ENCODE measurements around the gene GPRIN1. TPM values are rescaled to one million over a fixed set of nuclear protein-coding genes. Genes with fewer than 3 reads are reported as not detected.

Gene GPRIN1
- total and polyA plus RNA-seq, 2 donors (not counting 1 experiment from before 2014, with no cell fraction given) = 0.72 to 2.1 TPM

DNA sequence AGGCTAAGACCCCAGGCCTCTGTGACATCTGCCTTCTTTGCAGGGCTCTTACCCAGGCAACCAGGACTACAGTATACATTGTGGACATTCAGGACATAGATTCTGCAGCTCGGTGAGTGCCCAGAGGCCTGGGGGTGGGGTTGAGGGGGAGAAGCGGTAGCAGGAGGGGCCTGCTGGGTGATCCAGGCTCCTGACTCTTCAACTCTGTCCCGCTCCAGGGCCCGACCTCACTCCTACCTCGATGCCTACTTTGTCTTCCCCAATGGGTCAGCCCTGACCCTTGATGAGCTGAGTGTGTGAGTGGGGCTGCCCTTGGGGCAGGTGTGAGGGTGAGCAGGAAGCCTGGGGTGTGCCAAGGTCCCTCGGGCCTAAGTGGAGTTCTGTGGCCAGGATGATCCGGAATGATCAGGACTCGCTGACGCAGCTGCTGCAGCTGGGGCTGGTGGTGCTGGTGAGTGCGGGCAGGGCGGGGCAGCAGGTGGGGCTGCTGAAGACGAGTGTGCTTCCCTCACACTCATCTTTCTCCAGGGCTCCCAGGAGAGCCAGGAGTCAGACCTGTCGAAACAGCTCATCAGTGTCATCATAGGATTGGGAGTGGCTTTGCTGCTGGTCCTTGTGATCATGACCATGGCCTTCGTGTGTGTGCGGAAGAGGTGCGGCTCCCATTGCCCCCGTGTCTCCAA is 19.8 kb downstream of the GPRIN1 start:
- no peak for TF ChIP-seq EZH2 (IDR thresholded peaks at IDR 0.05; ENCODE audit: borderline replicate concordance, insufficient read depth, low read depth, low read length, poor library complexity, severe bottlenecking)
- TF ChIP-seq, protein P1, sequence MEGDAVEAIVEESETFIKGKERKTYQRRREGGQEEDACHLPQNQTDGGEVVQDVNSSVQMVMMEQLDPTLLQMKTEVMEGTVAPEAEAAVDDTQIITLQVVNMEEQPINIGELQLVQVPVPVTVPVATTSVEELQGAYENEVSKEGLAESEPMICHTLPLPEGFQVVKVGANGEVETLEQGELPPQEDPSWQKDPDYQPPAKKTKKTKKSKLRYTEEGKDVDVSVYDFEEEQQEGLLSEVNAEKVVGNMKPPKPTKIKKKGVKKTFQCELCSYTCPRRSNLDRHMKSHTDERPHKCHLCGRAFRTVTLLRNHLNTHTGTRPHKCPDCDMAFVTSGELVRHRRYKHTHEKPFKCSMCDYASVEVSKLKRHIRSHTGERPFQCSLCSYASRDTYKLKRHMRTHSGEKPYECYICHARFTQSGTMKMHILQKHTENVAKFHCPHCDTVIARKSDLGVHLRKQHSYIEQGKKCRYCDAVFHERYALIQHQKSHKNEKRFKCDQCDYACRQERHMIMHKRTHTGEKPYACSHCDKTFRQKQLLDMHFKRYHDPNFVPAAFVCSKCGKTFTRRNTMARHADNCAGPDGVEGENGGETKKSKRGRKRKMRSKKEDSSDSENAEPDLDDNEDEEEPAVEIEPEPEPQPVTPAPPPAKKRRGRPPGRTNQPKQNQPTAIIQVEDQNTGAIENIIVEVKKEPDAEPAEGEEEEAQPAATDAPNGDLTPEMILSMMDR (IDR thresholded peaks at IDR 0.05) = no peak
- POLR2A ChIA-PET = no interaction called here
- no peak for ATAC-seq (ENCODE audit: low read depth)

DNA sequence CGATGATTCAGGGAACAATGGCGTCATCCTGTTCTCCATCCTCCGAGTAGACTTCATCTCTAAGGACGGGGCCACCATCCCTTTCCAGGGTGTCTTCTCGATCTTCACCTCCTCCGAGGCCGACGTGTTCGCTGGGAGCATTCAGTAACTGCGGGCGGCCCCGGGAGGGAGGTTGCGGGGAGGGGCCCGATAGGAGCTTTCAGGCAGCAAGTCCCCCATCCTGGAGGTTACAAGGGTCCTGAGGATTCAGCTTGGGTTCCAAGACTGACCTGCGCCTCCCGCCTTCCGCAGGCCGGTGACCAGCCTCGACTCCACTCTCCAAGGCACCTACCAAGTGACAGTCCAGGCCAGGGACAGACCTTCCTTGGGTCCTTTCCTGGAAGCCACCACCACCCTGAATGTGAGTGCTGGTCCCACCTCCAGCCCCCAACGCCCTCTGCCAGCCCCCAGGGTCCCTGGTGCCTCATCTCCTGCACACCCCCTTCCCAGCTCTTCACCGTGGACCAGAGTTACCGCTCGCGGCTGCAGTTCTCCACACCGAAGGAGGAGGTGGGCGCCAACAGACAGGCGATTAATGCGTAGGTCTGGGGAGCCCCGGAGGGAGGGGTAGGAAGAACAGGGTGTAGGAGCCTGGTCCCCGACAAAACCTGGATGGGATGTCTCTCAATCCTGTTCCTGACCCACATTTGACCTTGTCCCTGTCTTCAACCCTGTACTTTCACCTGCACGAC is 20.8 kb downstream of the GPRIN1 start:
- Mint-ChIP-seq H3K9me3 (ENCODE audit: insufficient read depth) (peaks cover 6% of the 10 kb centered on the region), H3K4me3 (no peak overlapping the region), H3K27me3 (no peaks in the 10 kb centered on the region), H3K4me1 (no peaks in the 10 kb centered on the region), H3K27ac (no peak overlapping the region)
- intact Hi-C loops (cut with micrococcal nuclease) = no loop called here
- TF ChIP-seq EZH2 (IDR thresholded peaks at IDR 0.05; ENCODE audit: borderline replicate concordance, insufficient read depth, low read depth, low read length, poor library complexity, severe bottlenecking) = no peak
- TF ChIP-seq, protein P1 (IDR thresholded peaks at IDR 0.05) = no peak
- CTCF ChIA-PET = interaction anchor here (2.0 kb wide), 1 partner anchor 15 kb away, joined by 4 read pairs; no protein-coding TSS in a partner anchor
- DNase-seq (no peak), ATAC-seq (ENCODE audit: low read depth) (no peak)
- no peaks in the 10 kb centered on the region for H3K4me1 ChIP-seq (ENCODE audit: control insufficient read depth in 2 of 2, insufficient read depth in 2 of 2, low read length in 2 of 2)
- H2AFZ ChIP-seq (ENCODE audit: insufficient read depth, low read depth, low read length, poor library complexity, severe bottlenecking) = no peak overlapping the region
- WGBS (ENCODE audit: insufficient coverage) = 93% methylated on average over 28 of the region's 31 CpGs
- H3K9ac ChIP-seq (ENCODE audit: low read length) = no peak overlapping the region
- H3K79me2 ChIP-seq (ENCODE audit: control insufficient read depth, insufficient read depth, low read length) = no peaks in the 10 kb centered on the region
- H3K9me3 ChIP-seq (ENCODE audit: control extremely low read depth in 1 of 3, control insufficient read depth in 2 of 3, insufficient read depth in 1 of 3, low read length in 2 of 3) = peaks cover 0 to 37% (median 16%) of the 10 kb centered on the region in 3 donors
- H3K4me2 ChIP-seq (replicated peaks; ENCODE audit: low read depth, low read length, poor library complexity, severe bottlenecking) = no peak overlapping the region
- no peak overlapping the region for H3K4me3 ChIP-seq (ENCODE audit: control extremely low read depth in 1 of 5, extremely low read depth in 1 of 5, insufficient read depth in 1 of 5, low read depth in 2 of 5, low read length in 4 of 5)
- H3K36me3 ChIP-seq (replicated peaks in 1 of 2; ENCODE audit: control extremely low read depth in 1 of 2, control insufficient read depth in 1 of 2, extremely low read depth in 1 of 2, insufficient read depth in 2 of 2, low read length in 1 of 2) = no peaks in the 10 kb centered on the region
- H3K27me3 ChIP-seq (replicated peaks in 1 of 4; ENCODE audit: control extremely low read depth in 1 of 4, control insufficient read depth in 3 of 4, insufficient read depth in 4 of 4, low read length in 3 of 4) = no peaks in the 10 kb centered on the region
- POLR2A ChIA-PET = no interaction called here
- no peak overlapping the region for H3K27ac ChIP-seq (ENCODE audit: low read length in 2 of 2)
- H4K20me1 ChIP-seq (ENCODE audit: control insufficient read depth, insufficient read depth, low read length, poor library complexity, severe bottlenecking) = no peaks in the 10 kb centered on the region

More for the DNA sequence above, 19.8 kb downstream of the GPRIN1 start:
- no peak overlapping the region for H3K9ac ChIP-seq (ENCODE audit: low read length)
- Mint-ChIP-seq H3K4me1 (no peaks in the 10 kb centered on the region), H3K9me3 (ENCODE audit: insufficient read depth) (peaks cover 4% of the 10 kb centered on the region), H3K27ac (no peak overlapping the region), H3K27me3 (no peaks in the 10 kb centered on the region), H3K4me3 (no peak overlapping the region)
- H3K4me1 ChIP-seq (ENCODE audit: control insufficient read depth in 2 of 2, insufficient read depth in 2 of 2, low read length in 2 of 2) = no peaks in the 10 kb centered on the region
- no peak overlapping the region for H3K4me3 ChIP-seq (ENCODE audit: control extremely low read depth in 1 of 5, extremely low read depth in 1 of 5, insufficient read depth in 1 of 5, low read depth in 2 of 5, low read length in 4 of 5)
- WGBS (ENCODE audit: insufficient coverage) = 91% methylated on average over 7 of the region's 17 CpGs
- no peaks in the 10 kb centered on the region for H3K36me3 ChIP-seq (replicated peaks in 1 of 2; ENCODE audit: control extremely low read depth in 1 of 2, control insufficient read depth in 1 of 2, extremely low read depth in 1 of 2, insufficient read depth in 2 of 2, low read length in 1 of 2)
- no peaks in the 10 kb centered on the region for H3K27me3 ChIP-seq (replicated peaks in 1 of 4; ENCODE audit: control extremely low read depth in 1 of 4, control insufficient read depth in 3 of 4, insufficient read depth in 4 of 4, low read length in 3 of 4)
- intact Hi-C loops (cut with micrococcal nuclease) = no loop called here
- H3K79me2 ChIP-seq (ENCODE audit: control insufficient read depth, insufficient read depth, low read length) = no peaks in the 10 kb centered on the region
- no peaks in the 10 kb centered on the region for H4K20me1 ChIP-seq (ENCODE audit: control insufficient read depth, insufficient read depth, low read length, poor library complexity, severe bottlenecking)
- H3K9me3 ChIP-seq (ENCODE audit: control extremely low read depth in 1 of 3, control insufficient read depth in 2 of 3, insufficient read depth in 1 of 3, low read length in 2 of 3) = peaks cover 0 to 27% (median 8%) of the 10 kb centered on the region in 3 donors
- no peak overlapping the region for H2AFZ ChIP-seq (ENCODE audit: insufficient read depth, low read depth, low read length, poor library complexity, severe bottlenecking)
- no peak overlapping the region for H3K27ac ChIP-seq (ENCODE audit: low read length in 2 of 2)
- DNase-seq = no peak
- CTCF ChIA-PET = interaction anchor here (1.1 to 2.0 kb wide), 2 partner anchors 16 to 27 kb away, joined by 3 to 4 read pairs; no protein-coding TSS in a partner anchor
- no peak overlapping the region for H3K4me2 ChIP-seq (replicated peaks; ENCODE audit: low read depth, low read length, poor library complexity, severe bottlenecking)

Measured in B cell (primary cell).